PC-3 (cell line): ENCODE results near the gene SPTAN1. TPM values are rescaled to one million over a fixed set of nuclear protein-coding genes. Genes with fewer than 3 reads are reported as not detected.

Source experiments
- ATAC-seq: fragments of 200-7000 bp; cut with Tn5 transposase; 2 replicates; pipeline ENCODE4 v1.9.1; 2020; ENCODE audit warnings: mild to moderate bottlenecking, moderate library complexity
- BruUV-seq: library from RNA; stranded (reverse); fragments of 400-500 nt; replicated peaks from 2 replicates; lab custom pipeline; 2021; lab: Mats Ljungman, UMichigan
- CTCF ChIA-PET: fragments of 300-600 bp; sonication (Branson Sonifier 250); formaldehyde crosslinking; loops from one replicate; lab custom pipeline; 2022; ENCODE audit warnings: antibody characterized with exemption; lab: Charles Lee
- POLR2A ChIA-PET: fragments of 300-600 bp; sonication (Branson Sonifier 250); formaldehyde crosslinking; loops from one replicate; lab custom pipeline; 2022; ENCODE audit warnings: antibody characterized with exemption; ENCODE audit not compliant: unreplicated experiment; lab: Charles Lee
- DNase-seq: peaks from one replicate; pipeline ENCODE4 v3.0.0-alpha.2; 2015
- H2AFZ ChIP-seq: fragments of 300-600 bp; sonication (generic); 2 replicates; pipeline ENCODE4 v1.6.0; 2016; ENCODE audit warnings: antibody characterized with exemption, low read length
- H3F3A ChIP-seq: fragments of 300-600 bp; sonication (generic); one replicate; pipeline ENCODE4 v1.6.0; 2017; ENCODE audit warnings: antibody characterized with exemption, low read length, control low read depth, mild to moderate bottlenecking; ENCODE audit not compliant: unreplicated experiment
- H3K27ac ChIP-seq: fragments of 300-600 bp; sonication (generic); 2 replicates; pipeline ENCODE4 v1.5.1; 2016; ENCODE audit warnings: mild to moderate bottlenecking, low read length
- H3K27me3 ChIP-seq: fragments of 300-600 bp; sonication (generic); 2 replicates; pipeline ENCODE4 v1.6.1; 2016; ENCODE audit warnings: low read length, mixed read lengths
- H3K36me3 ChIP-seq: fragments of 300-600 bp; sonication (generic); 2 replicates; pipeline ENCODE4 v1.6.1; 2016; ENCODE audit warnings: low read depth, mixed run types, low read length, mixed read lengths
- H3K4me1 ChIP-seq: fragments of 300-600 bp; sonication (generic); 2 replicates; pipeline ENCODE4 v1.5.1; 2016; ENCODE audit warnings: low read length; ENCODE audit not compliant: insufficient read depth
- H3K4me2 ChIP-seq: fragments of 300-600 bp; sonication (generic); 2 replicates; pipeline ENCODE4 v1.6.0; 2016; ENCODE audit warnings: low read length
- H3K4me3 ChIP-seq: fragments of 300-600 bp; sonication (generic); 2 replicates; pipeline ENCODE4 v1.5.1; 2016; ENCODE audit warnings: mild to moderate bottlenecking, low read length, mixed read lengths
- H3K79me2 ChIP-seq: fragments of 300-600 bp; sonication (generic); 2 replicates; pipeline ENCODE4 v1.6.1; 2017; ENCODE audit warnings: low read length, mixed read lengths
- H3K9ac ChIP-seq: fragments of 300-600 bp; sonication (generic); 2 replicates; pipeline ENCODE4 v1.6.0; 2016; ENCODE audit warnings: mild to moderate bottlenecking, low read length
- H3K9me2 ChIP-seq: fragments of 300-600 bp; sonication (generic); replicated peaks from 2 replicates; pipeline ENCODE4 v1.6.1; 2016; ENCODE audit warnings: mixed run types, low read length, mixed read lengths
- H3K9me3 ChIP-seq: fragments of 300-600 bp; sonication (generic); 2 replicates; pipeline ENCODE4 v1.6.1; 2016; ENCODE audit warnings: low read length, mixed read lengths
- H4K20me1 ChIP-seq: fragments of 300-600 bp; sonication (generic); 2 replicates; pipeline ENCODE4 v1.6.1; 2016; ENCODE audit warnings: low read length, mixed read lengths
- CTCF ChIP-seq: fragments of 300-600 bp; sonication (generic); conservative IDR thresholded peaks from 2 replicates; pipeline ENCODE4 v1.5.1; 2017; ENCODE audit warnings: antibody characterized with exemption, low read depth, mild to moderate bottlenecking, low read length
- EZH2 ChIP-seq: fragments of 300-600 bp; sonication (generic); IDR thresholded peaks from one replicate; pipeline ENCODE4 v1.6.1; 2017; ENCODE audit warnings: antibody characterized with exemption, mild to moderate bottlenecking, low read length; ENCODE audit not compliant: unreplicated experiment
- EZH2phosphoT487 ChIP-seq: fragments of 300-600 bp; sonication (generic); IDR thresholded peaks from 2 replicates; pipeline ENCODE4 v1.6.1; 2018; ENCODE audit warnings: mild to moderate bottlenecking, antibody characterized with exemption, low read length, borderline replicate concordance
- intact Hi-C: fragments of 100-400 bp; cut with micrococcal nuclease; formaldehyde crosslinking; loops from 2 replicates; pipeline ENCODE4 v1.9.0; 2023
- total RNA-seq: library from RNA; depleted of rRNA; stranded (reverse); fragments of >200 nt; gene quantifications from 2 replicates; pipeline ENCODE4 v1.2.3, GENCODE V29; 2014

Gene SPTAN1
- total RNA-seq, 1 experiment from 2014 or later = 221 TPM

DNA sequence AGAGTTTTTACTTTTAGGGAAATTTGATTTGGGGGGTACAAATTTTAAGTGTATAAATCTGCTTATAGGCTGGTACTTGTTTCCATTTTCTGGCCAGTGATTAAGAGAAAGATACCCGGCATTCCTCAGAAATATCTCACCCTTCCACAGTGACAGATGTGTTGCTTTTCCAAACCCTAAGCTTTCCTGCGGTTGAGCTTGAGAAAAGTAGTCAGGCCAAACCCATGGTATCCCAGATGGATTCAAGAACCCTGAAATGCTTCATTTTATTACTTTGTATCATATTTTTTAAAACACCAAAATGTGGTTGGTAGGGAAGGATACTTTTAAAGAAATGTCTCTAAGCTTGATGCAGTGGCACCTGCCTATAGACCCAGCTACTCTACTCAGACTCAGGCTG is 23.5 kb downstream of the SPTAN1 start:
- H3K27me3 ChIP-seq = no peaks in the 10 kb centered on the region
- CTCF ChIA-PET = no interaction called here
- H4K20me1 ChIP-seq = no peaks in the 10 kb centered on the region
- no peak overlapping the region for H3K4me2 ChIP-seq
- ATAC-seq (no peak), DNase-seq (no peak)
- POLR2A ChIA-PET = no interaction called here
- H3K9ac ChIP-seq = no peak overlapping the region
- peaks cover 65% of the 10 kb centered on the region for H3K36me3 ChIP-seq
- H3K79me2 ChIP-seq = no peaks in the 10 kb centered on the region
- no peaks in the 10 kb centered on the region for H3K4me1 ChIP-seq
- TF ChIP-seq CTCF (no peak), EZH2phosphoT487 (no peak), EZH2 (no peak)
- H3K9me2 ChIP-seq = no peaks in the 10 kb centered on the region
- BruUV-seq = no TSS peak
- intact Hi-C loops = no loop called here
- no peaks in the 10 kb centered on the region for H3K9me3 ChIP-seq
- H2AFZ ChIP-seq = no peak overlapping the region
- no peak overlapping the region for H3K27ac ChIP-seq
- H3K4me3 ChIP-seq = no peak overlapping the region
- H3F3A ChIP-seq = no peaks in the 10 kb centered on the region

DNA sequence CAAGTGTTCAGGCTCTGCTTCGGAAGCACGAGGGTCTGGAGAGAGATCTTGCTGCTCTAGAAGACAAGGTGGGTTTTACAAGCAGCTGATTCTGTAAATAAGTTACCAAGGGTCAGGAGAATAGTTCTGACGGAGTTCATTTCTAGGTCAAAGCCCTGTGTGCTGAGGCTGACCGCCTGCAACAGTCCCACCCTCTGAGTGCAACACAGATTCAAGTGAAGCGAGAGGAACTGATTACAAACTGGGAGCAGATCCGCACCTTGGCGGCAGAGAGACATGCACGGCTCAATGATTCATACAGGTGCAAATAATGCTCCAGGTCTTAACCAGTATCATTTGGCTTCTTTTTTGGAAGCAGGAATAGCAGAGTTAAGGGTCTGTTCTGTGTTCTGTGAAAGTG is 24.8 kb downstream of the SPTAN1 start:
- Histone ChIP-seq H3K9me3 (no peaks in the 10 kb centered on the region), H3K4me3 (no peak overlapping the region), H3F3A (no peaks in the 10 kb centered on the region), H3K79me2 (no peaks in the 10 kb centered on the region), H4K20me1 (no peaks in the 10 kb centered on the region), H3K9ac (no peak overlapping the region), H2AFZ (no peak overlapping the region), H3K27ac (no peak overlapping the region), H3K27me3 (no peaks in the 10 kb centered on the region), H3K36me3 (peaks cover 78% of the 10 kb centered on the region), H3K9me2 (no peaks in the 10 kb centered on the region), H3K4me1 (no peaks in the 10 kb centered on the region), H3K4me2 (no peak overlapping the region)
- intact Hi-C loops = no loop called here
- CTCF ChIA-PET = no interaction called here
- TF ChIP-seq CTCF (no peak), EZH2phosphoT487 (no peak), EZH2 (no peak)
- POLR2A ChIA-PET = no interaction called here
- no peak for DNase-seq
- no peak for ATAC-seq
- no TSS peak for BruUV-seq

DNA sequence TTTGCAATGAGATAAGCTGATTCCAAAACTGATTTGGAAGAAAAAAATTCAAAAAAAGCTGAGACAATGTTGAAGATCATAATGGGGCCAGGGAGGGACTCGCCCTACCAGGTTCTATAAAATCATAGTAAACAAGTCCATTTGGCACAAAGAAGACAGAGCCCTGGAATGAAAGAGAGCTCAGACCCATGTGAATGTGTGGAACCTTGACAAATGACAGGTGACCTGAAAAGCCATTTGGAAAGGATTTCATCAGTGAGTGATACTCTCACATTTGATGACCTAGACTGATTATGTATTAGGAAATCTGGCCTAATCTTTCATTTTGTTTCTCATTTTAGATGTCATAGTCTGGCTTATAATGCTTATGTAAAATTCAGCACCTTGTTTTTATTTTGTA is 26.8 kb downstream of the SPTAN1 start:
- no TSS peak for BruUV-seq
- CTCF ChIA-PET = no interaction called here

More for the DNA sequence above, 26.8 kb downstream of the SPTAN1 start:
- TF ChIP-seq CTCF = no peak
- TF ChIP-seq EZH2phosphoT487 = no peak
- TF ChIP-seq EZH2 = no peak
- H3K79me2 ChIP-seq = no peaks in the 10 kb centered on the region
- no peaks in the 10 kb centered on the region for H3K9me2 ChIP-seq
- no peak overlapping the region for H2AFZ ChIP-seq
- no peaks in the 10 kb centered on the region for H3F3A ChIP-seq
- no peak overlapping the region for H3K4me2 ChIP-seq
- no peak overlapping the region for H3K4me3 ChIP-seq
- H3K27me3 ChIP-seq = no peaks in the 10 kb centered on the region
- H4K20me1 ChIP-seq = no peaks in the 10 kb centered on the region
- H3K9ac ChIP-seq = no peak overlapping the region
- no peaks in the 10 kb centered on the region for H3K4me1 ChIP-seq
- ATAC-seq (no peak), DNase-seq (no peak)
- POLR2A ChIA-PET = no interaction called here
- intact Hi-C loops = no loop called here
- H3K36me3 ChIP-seq = peaks cover 90% of the 10 kb centered on the region
- H3K27ac ChIP-seq = no peak overlapping the region
- no peaks in the 10 kb centered on the region for H3K9me3 ChIP-seq
